HEK293T (cell line): Measurements from ENCODE around the gene GARIN5A.

ENCODE experiments used
- CTCF ChIA-PET: fragments of 350-600 bp; formaldehyde crosslinking; extraction: SDS; loops from one replicate; lab custom pipeline; 2021; ENCODE audit warnings: antibody characterized with exemption, inconsistent platforms; lab: Yijun Ruan, JAX
- POLR2A ChIA-PET: fragments of 350-600 bp; formaldehyde crosslinking; extraction: SDS; loops from one replicate; lab custom pipeline; 2020; ENCODE audit warnings: antibody characterized with exemption, inconsistent platforms; lab: Yijun Ruan, JAX
- DNase-seq: peaks from one replicate; pipeline ENCODE4 v3.0.0; 2012; ENCODE audit warnings: mixed read lengths; ENCODE audit errors: extremely low spot score
- ARNT ChIP-seq: fragments of 450-650 bp; IDR thresholded peaks from 2 replicates; pipeline ENCODE4 v1.6.1; 2017; ENCODE audit warnings: mild to moderate bottlenecking
- BHLHE40 ChIP-seq: fragments of 450-650 bp; IDR thresholded peaks from 2 replicates; pipeline ENCODE4 v1.6.1; 2016; ENCODE audit warnings: mild to moderate bottlenecking, moderate library complexity, borderline replicate concordance
- CTBP1 ChIP-seq: fragments of 450-650 bp; IDR thresholded peaks from 2 replicates; pipeline ENCODE4 v1.6.1; 2016; ENCODE audit warnings: borderline replicate concordance
- ELF4 ChIP-seq: fragments of 450-650 bp; IDR thresholded peaks from 2 replicates; pipeline ENCODE4 v1.6.1; 2017; ENCODE audit warnings: antibody characterized with exemption
- FOXA1 ChIP-seq: fragments of 450-650 bp; IDR thresholded peaks from 2 replicates; pipeline ENCODE4 v1.6.1; 2016; ENCODE audit warnings: mild to moderate bottlenecking
- FOXK2 ChIP-seq: fragments of 450-650 bp; IDR thresholded peaks from 2 replicates; pipeline ENCODE4 v1.6.1; 2016; ENCODE audit warnings: mild to moderate bottlenecking
- FOXM1 ChIP-seq: fragments of 450-650 bp; IDR thresholded peaks from 2 replicates; pipeline ENCODE4 v1.6.1; 2017; ENCODE audit warnings: mild to moderate bottlenecking, borderline replicate concordance
- HDGF ChIP-seq: fragments of 450-650 bp; IDR thresholded peaks from 2 replicates; pipeline ENCODE4 v1.6.1; 2017; ENCODE audit warnings: antibody characterized with exemption, borderline replicate concordance
- L3MBTL2 ChIP-seq: fragments of 450-650 bp; conservative IDR thresholded peaks from 2 replicates; pipeline ENCODE4 v1.6.1; 2016; ENCODE audit warnings: mild to moderate bottlenecking
- LEF1 ChIP-seq: fragments of 450-650 bp; IDR thresholded peaks from 2 replicates; pipeline ENCODE4 v1.6.1; 2017; ENCODE audit warnings: mild to moderate bottlenecking, borderline replicate concordance
- NFRKB ChIP-seq: fragments of 450-650 bp; IDR thresholded peaks from 2 replicates; pipeline ENCODE4 v1.6.1; 2016; ENCODE audit warnings: mild to moderate bottlenecking, moderate library complexity
- PKNOX1 ChIP-seq: fragments of 450-650 bp; IDR thresholded peaks from 2 replicates; pipeline ENCODE4 v1.6.1; 2016
- SP1 ChIP-seq: fragments of 450-650 bp; IDR thresholded peaks from 2 replicates; pipeline ENCODE4 v1.6.1; 2017
- SUZ12 ChIP-seq: fragments of 450-650 bp; IDR thresholded peaks from 2 replicates; pipeline ENCODE4 v1.6.1; 2016; ENCODE audit warnings: mild to moderate bottlenecking
- TARDBP ChIP-seq: fragments of 450-650 bp; IDR thresholded peaks from 2 replicates; pipeline ENCODE4 v1.6.1; 2016
- ZNF384 ChIP-seq: fragments of 450-650 bp; IDR thresholded peaks from 2 replicates; pipeline ENCODE4 v1.6.1; 2016

The GARIN5A gene

GRCh38 chr19:50510700-50511068 lies 34.0 kb upstream of the GARIN5A start:
- CTCF ChIA-PET = no interaction called here
- POLR2A ChIA-PET = interaction anchor here (0.6 to 2.1 kb wide), 8 partner anchors 14 to 218 kb away, joined by 3 to 5 read pairs (median 3); partner anchors contain the start of gene NR1H2
- DNase-seq = no peak

DNA sequence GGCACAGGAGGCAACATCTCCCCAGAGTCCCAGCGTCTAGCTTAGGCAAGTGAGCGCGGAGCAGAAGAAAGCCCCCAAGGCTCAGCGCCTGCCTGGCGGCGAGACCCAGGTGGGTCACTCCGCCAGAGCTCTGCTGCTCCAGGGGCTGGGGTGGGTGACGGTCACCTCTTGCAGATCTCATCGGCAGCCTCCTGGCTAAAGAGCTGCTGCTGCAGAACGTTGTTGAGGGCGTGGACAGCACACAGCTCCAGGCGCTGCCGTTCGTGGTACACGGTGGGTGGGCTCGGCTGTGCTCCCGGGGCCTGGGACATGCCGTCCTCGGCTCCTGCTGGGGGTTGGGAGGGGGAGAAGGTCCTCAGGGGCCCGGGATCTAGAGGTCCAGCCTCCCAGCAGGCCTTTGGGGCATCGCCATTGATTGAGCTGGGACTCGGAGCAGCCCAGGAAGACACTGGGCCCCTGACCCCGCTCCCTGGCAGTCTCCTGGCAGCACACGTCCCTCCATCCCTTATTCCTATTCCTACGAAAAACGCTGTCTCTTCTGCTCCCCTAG lies 33.5 kb upstream of the GARIN5A start:
- TF ChIP-seq ZNF384 (no peak), BHLHE40 (no peak), LEF1 (no peak), HDGF (no peak), SP1 (no peak), FOXA1 (no peak), PKNOX1 (no peak), CTBP1 (no peak), TARDBP (no peak), FOXM1 (no peak), SUZ12 (no peak), ARNT (no peak), ELF4 (no peak), L3MBTL2 (no peak), NFRKB (no peak), FOXK2 (no peak)
- ChIA-PET POLR2A (no interaction called here), CTCF (no interaction called here)
- DNase-seq = no peak

More at GRCh38 chr19:50510700-50511068, 34.0 kb upstream of the GARIN5A start:
- no peak for TF ChIP-seq ELF4
- TF ChIP-seq LEF1 = no peak
- no peak for TF ChIP-seq FOXA1
- no peak for TF ChIP-seq CTBP1
- TF ChIP-seq FOXK2 = no peak
- no peak for TF ChIP-seq L3MBTL2
- no peak for TF ChIP-seq SP1
- TF ChIP-seq FOXM1 = no peak
- TF ChIP-seq NFRKB = no peak
- TF ChIP-seq ARNT = no peak
- TF ChIP-seq TARDBP = no peak

- DNase-seq = no peak
- ChIA-PET CTCF (interaction anchor here (0.9 kb wide), 1 partner anchor 30 kb away, joined by 4 read pairs; no protein-coding TSS in a partner anchor), POLR2A (no interaction called here)
- TF ChIP-seq SP1 = no peak
- TF ChIP-seq ZNF384 = no peak
- TF ChIP-seq ARNT = no peak
- no peak for TF ChIP-seq FOXK2
- no peak for TF ChIP-seq SUZ12
- TF ChIP-seq L3MBTL2 = no peak
Measured at GRCh38 chr19:50509366-50509765, 32.7 kb upstream of the GARIN5A start.

- POLR2A ChIA-PET = no interaction called here
- DNase-seq = no peak
- CTCF ChIA-PET = interaction anchor here (0.9 kb wide), 1 partner anchor 30 kb away, joined by 4 read pairs; no protein-coding TSS in a partner anchor
- TF ChIP-seq FOXM1 = no peak
Measured at GRCh38 chr19:50508843-50509190, 32.2 kb upstream of the GARIN5A start.

DNA sequence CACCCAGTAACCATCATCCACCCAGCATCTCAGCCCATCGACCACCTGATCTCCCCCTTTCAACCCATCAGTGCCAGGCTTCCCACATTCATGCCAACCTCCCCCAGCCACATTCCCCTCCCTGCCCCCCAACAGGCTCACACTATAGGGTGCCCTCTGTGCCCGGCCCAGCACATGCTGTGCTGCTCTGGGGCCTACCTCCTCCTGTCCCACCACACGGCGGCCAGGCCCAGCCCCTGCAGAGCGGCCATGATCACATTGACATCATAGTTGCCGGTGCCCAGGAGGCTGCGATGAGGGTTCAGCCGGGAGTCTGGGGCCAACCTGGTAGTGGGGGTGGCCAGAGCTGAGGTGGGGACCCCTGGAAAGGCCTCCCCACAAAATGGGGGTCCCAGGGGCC lies 30.7 kb upstream of the GARIN5A start:
- ChIA-PET CTCF (no interaction called here), POLR2A (no interaction called here)
- TF ChIP-seq TARDBP = no peak
- no peak for TF ChIP-seq ELF4
- TF ChIP-seq ZNF384 = no peak
- TF ChIP-seq FOXK2 = no peak
- no peak for TF ChIP-seq CTBP1
- TF ChIP-seq FOXA1 = no peak
- no peak for TF ChIP-seq LEF1
- no peak for TF ChIP-seq ARNT
- no peak for TF ChIP-seq SUZ12
- no peak for TF ChIP-seq BHLHE40
- no peak for TF ChIP-seq FOXM1
- TF ChIP-seq HDGF = no peak
- no peak for TF ChIP-seq SP1
- TF ChIP-seq NFRKB = no peak
- no peak for TF ChIP-seq L3MBTL2

GRCh38 chr19:50506700-50507099 lies 30.1 kb upstream of the GARIN5A start:
- ChIA-PET POLR2A (no interaction called here), CTCF (no interaction called here)
- no peak for DNase-seq
- no peak for TF ChIP-seq CTBP1
- no peak for TF ChIP-seq ARNT
- TF ChIP-seq HDGF = no peak
- TF ChIP-seq SUZ12 = no peak
- TF ChIP-seq TARDBP = no peak
- no peak for TF ChIP-seq SP1
- TF ChIP-seq FOXK2 = no peak
- TF ChIP-seq ZNF384 = no peak
- TF ChIP-seq PKNOX1 = no peak
- TF ChIP-seq L3MBTL2 = no peak
- TF ChIP-seq ELF4 = no peak
- TF ChIP-seq FOXA1 = no peak
- TF ChIP-seq NFRKB = no peak

More for the DNA sequence above, 30.7 kb upstream of the GARIN5A start:
- no peak for DNase-seq

DNA sequence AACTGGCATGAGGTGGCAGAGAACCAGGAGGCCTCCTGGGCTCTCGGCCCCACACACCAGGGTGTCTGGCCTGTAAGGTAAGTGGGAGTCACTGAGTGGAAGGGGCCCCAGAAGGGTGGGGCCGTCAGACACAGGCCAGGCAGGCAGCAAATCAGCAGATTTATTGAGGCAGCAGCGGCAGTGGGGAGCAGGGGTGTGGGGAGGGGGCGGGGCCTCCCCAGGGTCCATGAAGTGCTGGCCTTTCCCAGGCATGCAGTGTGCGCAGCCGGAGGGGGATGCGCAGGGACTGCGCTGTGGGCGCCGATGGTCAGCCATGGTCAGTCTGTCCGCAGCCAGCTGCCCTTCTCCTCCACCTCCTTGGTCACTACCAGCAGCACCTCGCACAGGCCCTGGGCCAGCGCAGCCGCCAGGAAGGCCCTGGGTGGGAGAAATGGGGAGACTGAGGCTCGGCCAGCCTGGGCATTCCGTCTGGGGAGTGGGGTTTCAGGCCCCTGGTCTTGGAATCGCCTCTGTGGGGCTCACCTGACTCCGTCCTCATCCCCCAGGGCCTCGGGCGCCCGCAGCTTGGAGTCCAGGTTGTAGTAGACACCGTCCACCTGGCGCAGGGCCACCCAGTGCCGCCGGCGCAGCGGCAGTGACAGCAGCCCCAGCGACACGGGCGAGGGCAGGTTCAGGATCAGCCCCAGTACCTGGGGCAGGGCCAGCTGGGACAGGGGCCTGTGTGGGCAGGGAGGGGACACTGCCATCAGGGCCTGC lies 29.4 kb upstream of the GARIN5A start:
- no peak for DNase-seq
- TF ChIP-seq ARNT = no peak
- no peak for TF ChIP-seq FOXK2
- no peak for TF ChIP-seq ELF4
- TF ChIP-seq FOXA1 = no peak
- TF ChIP-seq SP1 = no peak
- TF ChIP-seq PKNOX1 = no peak
- no peak for TF ChIP-seq SUZ12
- no peak for TF ChIP-seq TARDBP
- TF ChIP-seq CTBP1 = no peak
- TF ChIP-seq L3MBTL2 = no peak
- TF ChIP-seq NFRKB = no peak
- no peak for TF ChIP-seq ZNF384
- TF ChIP-seq FOXM1 = no peak
- TF ChIP-seq BHLHE40 = no peak
- no peak for TF ChIP-seq LEF1
- ChIA-PET POLR2A (no interaction called here), CTCF (no interaction called here)
